Mammary epithelial cell (primary cell): ENCODE measurements around the gene EHD4.

Experiments
- CTCF ChIP-seq, 2 donors: IDR thresholded peaks in 1 of 2; conservative IDR thresholded peaks in 1 of 2; 2 replicates each; pipeline ENCODE4 v1.5.1; 2011 to 2012; ENCODE audit warnings: inconsistent platforms in 2 of 2, low read length in 2 of 2, mild to moderate bottlenecking in 2 of 2, control low read depth in 1 of 2, low read depth in 1 of 2; ENCODE audit not compliant: insufficient read depth in 1 of 2; ENCODE audit errors: extremely low read depth in 1 of 2
- EZH2 ChIP-seq: IDR thresholded peaks from 2 replicates; pipeline ENCODE4 v1.6.1; 2012; ENCODE audit warnings: low read length, inconsistent platforms, borderline replicate concordance

- TF ChIP-seq CTCF (conservative IDR thresholded peaks at IDR 0.05 in 1 of 2, IDR thresholded peaks at IDR 0.05 in 1 of 2; ENCODE audit: extremely low read depth in 1 of 2, insufficient read depth in 1 of 2, low read depth in 1 of 2, low read length in 2 of 2), result no peak
- TF ChIP-seq EZH2, result no peak
Measured at GRCh38 chr15:41880156-41880877, 92.0 kb downstream of the EHD4 start.
